Activated naive CD4-positive, alpha-beta T cell (primary cell): ENCODE data around the gene ONECUT3.
"Not testable (repeated sequence)": the region's sequence is repeated elsewhere in the genome, so short reads cannot be mapped to it uniquely, and the experiment has no call there.

Source experiments
- DNase-seq, 4 experiments: peaks; one replicate each; lab custom pipeline; 2025; lab: John Stamatoyannopoulos, UW

ONECUT3 gene

GRCh38 chr19:1755467-1756171 lies 2.3 kb downstream of the ONECUT3 start:
- DNase-seq: no peak

- no peak for DNase-seq
Observed at GRCh38 chr19:1756264-1756663, 3.0 kb downstream of the ONECUT3 start.

GRCh38 chr19:1756705-1757465 lies 3.6 kb downstream of the ONECUT3 start:
- no peak for DNase-seq

GRCh38 chr19:1757468-1758230 lies 4.3 kb downstream of the ONECUT3 start:
- DNase-seq: no peak

GRCh38 chr19:1758231-1758577 lies 4.9 kb downstream of the ONECUT3 start:
- no peak for DNase-seq

- no peak for DNase-seq
Observed at GRCh38 chr19:1758959-1759903, 5.9 kb downstream of the ONECUT3 start.

GRCh38 chr19:1760020-1760419 lies 6.7 kb downstream of the ONECUT3 start:
- DNase-seq: no peak

- not testable (repeated sequence) for DNase-seq
Observed at GRCh38 chr19:1760786-1761527, 7.7 kb downstream of the ONECUT3 start.

GRCh38 chr19:1761528-1762242 lies 8.4 kb downstream of the ONECUT3 start:
- no peak for DNase-seq

- DNase-seq: no peak
Observed at GRCh38 chr19:1762243-1763117, 9.2 kb downstream of the ONECUT3 start.

- DNase-seq: no peak
Observed at GRCh38 chr19:1763648-1764639, 10.6 kb downstream of the ONECUT3 start.

GRCh38 chr19:1764729-1765128 lies 11.4 kb downstream of the ONECUT3 start:
- DNase-seq: no peak

GRCh38 chr19:1765232-1765903 lies 12.1 kb downstream of the ONECUT3 start:
- DNase-seq: no peak

GRCh38 chr19:1765904-1766799 lies 12.8 kb downstream of the ONECUT3 start:
- DNase-seq: no peak

GRCh38 chr19:1766800-1767352 lies 13.6 kb downstream of the ONECUT3 start:
- no peak for DNase-seq

GRCh38 chr19:1767464-1767933 lies 14.2 kb downstream of the ONECUT3 start:
- peak; percentile 30 to 54 (median 38) for DNase-seq
